Activated CD4-positive, alpha-beta T cell treated with anti-CD3 and anti-CD28 coated beads for 36 hours (primary cell): ENCODE measurements around the gene KRTAP10-4. TPM values are rescaled to one million over a fixed set of nuclear protein-coding genes. Genes with fewer than 3 reads are reported as not detected.
"Not testable (repeated sequence)": the region's sequence is repeated elsewhere in the genome, so short reads cannot be mapped to it uniquely, and the experiment has no call there.

Experiments
- ATAC-seq: fragments of 200-7000 bp; cut with Tn5 transposase; one replicate; pipeline ENCODE4 v1.10.0; 2021; ENCODE audit warnings: mild to moderate bottlenecking, moderate library complexity
- CTCF ChIA-PET: fragments of 350-600 bp; sonication (Branson Sonifier 250); formaldehyde crosslinking; loops from one replicate; lab custom pipeline; 2021; ENCODE audit warnings: antibody characterized with exemption; lab: Charles Lee
- POLR2A ChIA-PET: fragments of 350-600 bp; sonication (Branson Sonifier 250); formaldehyde crosslinking; loops from one replicate; lab custom pipeline; 2021; ENCODE audit warnings: antibody characterized with exemption, inconsistent platforms; lab: Charles Lee
- DNase-seq: peaks from one replicate; pipeline ENCODE4 v3.0.0-alpha.2; 2020
- H3K27ac Mint-ChIP-seq: one replicate; pipeline ENCODE4 v1.8.0; 2021; ENCODE audit warnings: mixed read lengths
- H3K27me3 Mint-ChIP-seq: one replicate; pipeline ENCODE4 v1.8.0; 2021; ENCODE audit warnings: mixed read lengths
- H3K36me3 Mint-ChIP-seq: one replicate; pipeline ENCODE4 v1.8.0; 2021; ENCODE audit warnings: low read depth, mixed read lengths
- H3K4me1 Mint-ChIP-seq: one replicate; pipeline ENCODE4 v1.8.0; 2021; ENCODE audit warnings: mixed read lengths
- H3K4me3 Mint-ChIP-seq: one replicate; pipeline ENCODE4 v1.8.0; 2021; ENCODE audit warnings: mild to moderate bottlenecking, moderate library complexity, mixed read lengths
- H3K9me3 Mint-ChIP-seq: one replicate; pipeline ENCODE4 v1.8.0; 2021; ENCODE audit warnings: low read depth, mixed read lengths
- intact Hi-C, 2 experiments: fragments of 100-400 bp; cut with DNase I in 1 of 2; cut with micrococcal nuclease in 1 of 2; formaldehyde crosslinking; loops; one replicate each; pipeline versions ENCODE4 v1.14.2 to v1.15.1; 2022 to 2024; cut with DNase I, micrococcal nuclease
- total RNA-seq, 2 experiments: library from RNA; stranded (reverse); gene quantifications; one replicate each; pipeline ENCODE4 v1.2.3, GENCODE V29; 2021

The KRTAP10-4 gene
- total RNA-seq, 2 experiments from 2014 or later, result not detected

- ATAC-seq (no peak), DNase-seq (no peak)
- Mint-ChIP-seq H3K27me3 (no peaks in the 10 kb centered on the region), H3K9me3 (peaks cover 4% of the 10 kb centered on the region), H3K4me3 (no peak overlapping the region), H3K27ac (no peak overlapping the region), H3K4me1 (no peaks in the 10 kb centered on the region), H3K36me3 (no peaks in the 10 kb centered on the region)
- intact Hi-C loops, result no loop called here
- CTCF ChIA-PET, result interaction anchor here (0.6 to 1.9 kb wide), 2 partner anchors 198 to 240 kb away, joined by 3 to 4 read pairs; no protein-coding TSS in a partner anchor
- POLR2A ChIA-PET, result no interaction called here
Observed at GRCh38 chr21:44595524-44595923, 22.0 kb downstream of the KRTAP10-4 start.

GRCh38 chr21:44596068-44596725 lies 22.7 kb downstream of the KRTAP10-4 start:
- ATAC-seq (no peak), DNase-seq (no peak)
- CTCF ChIA-PET, result interaction anchor here (0.6 to 1.9 kb wide), 2 partner anchors 197 to 241 kb away, joined by 3 to 4 read pairs; no protein-coding TSS in a partner anchor
- H3K9me3 Mint-ChIP-seq, result peaks cover 4% of the 10 kb centered on the region
- intact Hi-C loops, result no loop called here
- no peak overlapping the region for H3K27ac Mint-ChIP-seq
- no peaks in the 10 kb centered on the region for H3K27me3 Mint-ChIP-seq
- no peak overlapping the region for H3K4me3 Mint-ChIP-seq
- POLR2A ChIA-PET, result no interaction called here
- no peaks in the 10 kb centered on the region for H3K4me1 Mint-ChIP-seq
- no peaks in the 10 kb centered on the region for H3K36me3 Mint-ChIP-seq

GRCh38 chr21:44598061-44598460 lies 24.5 kb downstream of the KRTAP10-4 start:
- intact Hi-C loops, result no loop called here
- H3K4me3 Mint-ChIP-seq, result no peak overlapping the region
- ATAC-seq (no peak), DNase-seq (no peak)
- no peaks in the 10 kb centered on the region for H3K27me3 Mint-ChIP-seq
- peaks cover 4% of the 10 kb centered on the region for H3K9me3 Mint-ChIP-seq
- ChIA-PET CTCF (no interaction called here), POLR2A (no interaction called here)
- H3K27ac Mint-ChIP-seq, result no peak overlapping the region
- H3K36me3 Mint-ChIP-seq, result no peaks in the 10 kb centered on the region
- H3K4me1 Mint-ChIP-seq, result no peaks in the 10 kb centered on the region

- CTCF ChIA-PET, result no interaction called here
Observed at GRCh38 chr21:44599264-44600029, 25.9 kb downstream of the KRTAP10-4 start.

GRCh38 chr21:44600118-44600978 lies 26.8 kb downstream of the KRTAP10-4 start, which contains the start of gene KRTAP10-7:
Gene KRTAP10-7 (plus strand): TSS chr21:44600597. CDS start chr21:44600622, 25 bp downstream.
- CTCF ChIA-PET, H3K4me3 Mint-ChIP-seq, H3K27ac Mint-ChIP-seq, DNase-seq, intact Hi-C loops, H3K36me3 Mint-ChIP-seq, H3K4me1 Mint-ChIP-seq, ATAC-seq, POLR2A ChIA-PET, H3K9me3 Mint-ChIP-seq, H3K27me3 Mint-ChIP-seq: not testable (repeated sequence)

More at GRCh38 chr21:44599264-44600029, 25.9 kb downstream of the KRTAP10-4 start:
- DNase-seq, result no peak
- POLR2A ChIA-PET, result no interaction called here
- H3K27me3 Mint-ChIP-seq, result no peaks in the 10 kb centered on the region
- H3K4me3 Mint-ChIP-seq, result no peak overlapping the region
- no peak for ATAC-seq
- no peaks in the 10 kb centered on the region for H3K4me1 Mint-ChIP-seq
- H3K9me3 Mint-ChIP-seq, result peaks cover 4% of the 10 kb centered on the region
- intact Hi-C loops, result no loop called here
- no peak overlapping the region for H3K27ac Mint-ChIP-seq
- no peaks in the 10 kb centered on the region for H3K36me3 Mint-ChIP-seq

- ATAC-seq, H3K4me3 Mint-ChIP-seq, H3K4me1 Mint-ChIP-seq, H3K9me3 Mint-ChIP-seq, DNase-seq, H3K36me3 Mint-ChIP-seq, POLR2A ChIA-PET, intact Hi-C loops, H3K27me3 Mint-ChIP-seq, H3K27ac Mint-ChIP-seq: not testable (repeated sequence)
- CTCF ChIA-PET, result interaction anchor here (0.6 to 0.7 kb wide), 2 partner anchors 123 to 1814 kb away, joined by 3 to 4 read pairs; no protein-coding TSS in a partner anchor
Observed at GRCh38 chr21:44601091-44601490, 27.6 kb downstream of the KRTAP10-4 start.

GRCh38 chr21:44601596-44602462 lies 28.3 kb downstream of the KRTAP10-4 start:
- POLR2A ChIA-PET, result no interaction called here
- H3K4me1 Mint-ChIP-seq, result no peaks in the 10 kb centered on the region
- peaks cover 4% of the 10 kb centered on the region for H3K27me3 Mint-ChIP-seq
- ATAC-seq (no peak), DNase-seq (no peak)
- intact Hi-C loops, result no loop called here
- no peak overlapping the region for H3K4me3 Mint-ChIP-seq
- CTCF ChIA-PET, result interaction anchor here (0.6 to 0.7 kb wide), 2 partner anchors 122 to 1814 kb away, joined by 3 to 4 read pairs; no protein-coding TSS in a partner anchor
- peaks cover 4% of the 10 kb centered on the region for H3K9me3 Mint-ChIP-seq
- no peaks in the 10 kb centered on the region for H3K36me3 Mint-ChIP-seq
- no peak overlapping the region for H3K27ac Mint-ChIP-seq

GRCh38 chr21:44602463-44602850 lies 28.9 kb downstream of the KRTAP10-4 start:
- POLR2A ChIA-PET, result no interaction called here
- ATAC-seq (no peak), DNase-seq (no peak)
- no peak overlapping the region for H3K4me3 Mint-ChIP-seq
- CTCF ChIA-PET, result no interaction called here
- H3K27me3 Mint-ChIP-seq, result peaks cover 4% of the 10 kb centered on the region
- H3K4me1 Mint-ChIP-seq, result no peaks in the 10 kb centered on the region
- H3K27ac Mint-ChIP-seq, result no peak overlapping the region
- H3K9me3 Mint-ChIP-seq, result peaks cover 4% of the 10 kb centered on the region
- intact Hi-C loops, result no loop called here
- H3K36me3 Mint-ChIP-seq, result no peaks in the 10 kb centered on the region

GRCh38 chr21:44603109-44603875 lies 29.8 kb downstream of the KRTAP10-4 start:
- H3K4me1 Mint-ChIP-seq, result no peaks in the 10 kb centered on the region
- peaks cover 4% of the 10 kb centered on the region for H3K9me3 Mint-ChIP-seq
- peaks cover 4% of the 10 kb centered on the region for H3K27me3 Mint-ChIP-seq
- no peak overlapping the region for H3K27ac Mint-ChIP-seq
- intact Hi-C loops, result no loop called here
- H3K36me3 Mint-ChIP-seq, result no peaks in the 10 kb centered on the region
- no peak for DNase-seq
- H3K4me3 Mint-ChIP-seq, result no peak overlapping the region
- ATAC-seq, result no peak
- ChIA-PET POLR2A (no interaction called here), CTCF (no interaction called here)

GRCh38 chr21:44603911-44604310 lies 30.4 kb downstream of the KRTAP10-4 start:
- Mint-ChIP-seq H3K4me3 (no peak overlapping the region), H3K9me3 (peaks cover 2% of the 10 kb centered on the region), H3K4me1 (no peaks in the 10 kb centered on the region), H3K36me3 (no peaks in the 10 kb centered on the region), H3K27me3 (peaks cover 4% of the 10 kb centered on the region), H3K27ac (no peak overlapping the region)
- ChIA-PET POLR2A (no interaction called here), CTCF (no interaction called here)
- ATAC-seq (no peak), DNase-seq (no peak)
- intact Hi-C loops, result no loop called here
